Muscle layer of colon (tissue), 2 donors: ENCODE results near the gene PABPC1L.

ENCODE experiments used
- H3K27ac ChIP-seq: one replicate; pipeline ENCODE4 v1.7.0; 2013; ENCODE audit warnings: low read depth, mild to moderate bottlenecking, low read length, moderate library complexity
- H3K27me3 ChIP-seq, 2 donors: one replicate each; pipeline ENCODE4 v1.7.0; 2013; ENCODE audit warnings: low read length in 2 of 2, mild to moderate bottlenecking in 2 of 2; ENCODE audit not compliant: insufficient read depth in 2 of 2, control insufficient read depth in 1 of 2
- H3K36me3 ChIP-seq: one replicate; pipeline ENCODE4 v1.7.0; 2013; ENCODE audit warnings: mild to moderate bottlenecking, low read length; ENCODE audit not compliant: insufficient read depth
- H3K4me1 ChIP-seq: one replicate; pipeline ENCODE4 v1.7.0; 2013; ENCODE audit warnings: mild to moderate bottlenecking, low read length; ENCODE audit not compliant: insufficient read depth
- H3K4me3 ChIP-seq, 2 donors: one replicate each; pipeline ENCODE4 v1.7.0; 2013; ENCODE audit warnings: low read length in 2 of 2, low read depth in 1 of 2, mild to moderate bottlenecking in 1 of 2, moderate library complexity in 1 of 2
- H3K9ac ChIP-seq: one replicate; pipeline ENCODE4 v1.7.0; 2013; ENCODE audit warnings: low read length
- H3K9me3 ChIP-seq: one replicate; pipeline ENCODE4 v1.7.0; 2013; ENCODE audit warnings: mild to moderate bottlenecking, low read length
- donor health status: abdominal sarcoma.
- donor health status: Adenocarcinoma of cecum.

Gene PABPC1L

GRCh38 chr20:44904377-44904776 lies 5.5 kb upstream of the PABPC1L start:
- H3K9me3 ChIP-seq, result no peaks in the 10 kb centered on the region
- no peaks in the 10 kb centered on the region for H3K27me3 ChIP-seq
- H3K9ac ChIP-seq, result no peak overlapping the region
- H3K4me3 ChIP-seq, result no peak overlapping the region
- no peaks in the 10 kb centered on the region for H3K4me1 ChIP-seq
- peaks cover 60% of the 10 kb centered on the region for H3K36me3 ChIP-seq
- H3K27ac ChIP-seq, result no peak overlapping the region

- H3K36me3 ChIP-seq, result peaks cover 34% of the 10 kb centered on the region
- H3K4me3 ChIP-seq, result peak overlapping the region; percentile 56 to 60
- H3K9me3 ChIP-seq, result no peaks in the 10 kb centered on the region
- no peaks in the 10 kb centered on the region for H3K27me3 ChIP-seq
- H3K27ac ChIP-seq, result no peak overlapping the region
- H3K9ac ChIP-seq, result no peak overlapping the region
- H3K4me1 ChIP-seq, result peaks cover 6% of the 10 kb centered on the region
Measured at GRCh38 chr20:44908987-44909871, 631 bp upstream of the PABPC1L start.

GRCh38 chr20:44910690-44911262 lies 916 bp downstream of the PABPC1L start:
- no peaks in the 10 kb centered on the region for H3K9me3 ChIP-seq
- peaks cover 20% of the 10 kb centered on the region for H3K36me3 ChIP-seq
- no peak overlapping the region for H3K27ac ChIP-seq
- no peak overlapping the region for H3K9ac ChIP-seq
- no peaks in the 10 kb centered on the region for H3K27me3 ChIP-seq
- H3K4me3 ChIP-seq, result peak overlapping the region in 1 of 2 donors; percentile 60
- H3K4me1 ChIP-seq, result peaks cover 6% of the 10 kb centered on the region

GRCh38 chr20:44911264-44911921 lies 1.5 kb downstream of the PABPC1L start:
- H3K9me3 ChIP-seq, result no peaks in the 10 kb centered on the region
- H3K27ac ChIP-seq, result no peak overlapping the region
- peaks cover 6% of the 10 kb centered on the region for H3K4me1 ChIP-seq
- H3K36me3 ChIP-seq, result peaks cover 13% of the 10 kb centered on the region
- no peak overlapping the region for H3K9ac ChIP-seq
- H3K4me3 ChIP-seq, result no peak overlapping the region
- H3K27me3 ChIP-seq, result no peaks in the 10 kb centered on the region

GRCh38 chr20:44912189-44912588 lies 2.3 kb downstream of the PABPC1L start:
- peaks cover 6% of the 10 kb centered on the region for H3K4me1 ChIP-seq
- peaks cover 5% of the 10 kb centered on the region for H3K36me3 ChIP-seq
- no peak overlapping the region for H3K27ac ChIP-seq
- no peaks in the 10 kb centered on the region for H3K27me3 ChIP-seq
- no peak overlapping the region for H3K4me3 ChIP-seq
- H3K9me3 ChIP-seq, result no peaks in the 10 kb centered on the region
- H3K9ac ChIP-seq, result no peak overlapping the region

GRCh38 chr20:44914924-44915323 lies 5.1 kb downstream of the PABPC1L start:
- H3K27ac ChIP-seq, result no peak overlapping the region
- no peaks in the 10 kb centered on the region for H3K27me3 ChIP-seq
- H3K9me3 ChIP-seq, result no peaks in the 10 kb centered on the region
- no peak overlapping the region for H3K4me3 ChIP-seq
- no peaks in the 10 kb centered on the region for H3K36me3 ChIP-seq
- H3K4me1 ChIP-seq, result peaks cover 6% of the 10 kb centered on the region
- no peak overlapping the region for H3K9ac ChIP-seq

GRCh38 chr20:44916586-44916985 lies 6.7 kb downstream of the PABPC1L start:
- H3K4me1 ChIP-seq, result no peaks in the 10 kb centered on the region
- H3K27ac ChIP-seq, result no peak overlapping the region
- H3K9ac ChIP-seq, result no peak overlapping the region
- H3K36me3 ChIP-seq, result no peaks in the 10 kb centered on the region
- H3K9me3 ChIP-seq, result no peaks in the 10 kb centered on the region
- no peak overlapping the region for H3K4me3 ChIP-seq
- no peaks in the 10 kb centered on the region for H3K27me3 ChIP-seq

GRCh38 chr20:44917399-44917798 lies 7.5 kb downstream of the PABPC1L start:
- Histone ChIP-seq H3K27me3 (no peaks in the 10 kb centered on the region), H3K27ac (no peak overlapping the region), H3K9me3 (no peaks in the 10 kb centered on the region), H3K4me3 (no peak overlapping the region), H3K36me3 (no peaks in the 10 kb centered on the region), H3K9ac (no peak overlapping the region), H3K4me1 (no peaks in the 10 kb centered on the region)

- no peak overlapping the region for H3K27ac ChIP-seq
- no peaks in the 10 kb centered on the region for H3K36me3 ChIP-seq
- no peaks in the 10 kb centered on the region for H3K27me3 ChIP-seq
- H3K4me1 ChIP-seq, result no peaks in the 10 kb centered on the region
- H3K4me3 ChIP-seq, result no peak overlapping the region
- H3K9ac ChIP-seq, result no peak overlapping the region
- no peaks in the 10 kb centered on the region for H3K9me3 ChIP-seq
Measured at GRCh38 chr20:44918342-44918741, 8.5 kb downstream of the PABPC1L start.

GRCh38 chr20:44918761-44919160 lies 8.9 kb downstream of the PABPC1L start:
- no peaks in the 10 kb centered on the region for H3K36me3 ChIP-seq
- H3K27ac ChIP-seq, result no peak overlapping the region
- no peak overlapping the region for H3K9ac ChIP-seq
- no peaks in the 10 kb centered on the region for H3K9me3 ChIP-seq
- H3K4me3 ChIP-seq, result no peak overlapping the region
- no peaks in the 10 kb centered on the region for H3K4me1 ChIP-seq
- H3K27me3 ChIP-seq, result no peaks in the 10 kb centered on the region

- no peaks in the 10 kb centered on the region for H3K9me3 ChIP-seq
- no peak overlapping the region for H3K9ac ChIP-seq
- H3K36me3 ChIP-seq, result no peaks in the 10 kb centered on the region
- no peak overlapping the region for H3K4me3 ChIP-seq
- H3K4me1 ChIP-seq, result no peaks in the 10 kb centered on the region
- no peak overlapping the region for H3K27ac ChIP-seq
- H3K27me3 ChIP-seq, result no peaks in the 10 kb centered on the region
Measured at GRCh38 chr20:44921447-44921846, 11.6 kb downstream of the PABPC1L start.
